ENCODE data around the gene LAPTM5.

LAPTM5 gene

GRCh38 chr1:30798389-30799232, 41.0 kb upstream of the LAPTM5 start:
- Histone ChIP-seq H3K79me2 (ENCODE audit: control insufficient read depth, insufficient read depth, low read length, poor library complexity) (no peaks in the 10 kb centered on the region), H4K91ac (ENCODE audit: low read depth, low read length) (no peak overlapping the region), H4K8ac (ENCODE audit: low read depth, low read length) (no peak overlapping the region), H3K27me3 (ENCODE audit: insufficient read depth, low read length) (no peaks in the 10 kb centered on the region), H3K4me1 (ENCODE audit: control insufficient read depth in 1 of 2, insufficient read depth in 2 of 2, low read length in 2 of 2) (peaks cover 10% of the 10 kb centered on the region in 2 experiments), H3K23ac (ENCODE audit: low read length) (no peak overlapping the region), H3K27ac (ENCODE audit: low read depth, low read length) (no peak overlapping the region), H3K18ac (ENCODE audit: low read length) (no peak overlapping the region), H3K79me1 (ENCODE audit: low read length) (peaks cover 5% of the 10 kb centered on the region), H4K12ac (ENCODE audit: low read depth, low read length) (no peak overlapping the region), H3K4me2 (ENCODE audit: low read length) (no peak overlapping the region), H3K9ac (ENCODE audit: low read length) (no peak overlapping the region), H2AFZ (ENCODE audit: insufficient read depth, low read length, poor library complexity) (no peak overlapping the region), H2AK5ac (ENCODE audit: low read length) (no peak overlapping the region), H3K14ac (ENCODE audit: low read length) (no peak overlapping the region), H2BK5ac (ENCODE audit: low read depth, low read length, poor library complexity) (no peak overlapping the region), H2BK120ac (ENCODE audit: insufficient read depth, low read length, poor library complexity) (no peak overlapping the region), H3K4ac (ENCODE audit: low read depth, low read length) (no peak overlapping the region), H3K36me3 (ENCODE audit: control insufficient read depth in 1 of 2, insufficient read depth in 2 of 2, low read length in 2 of 2) (no peaks in the 10 kb centered on the region), H3K4me3 (ENCODE audit: low read depth, low read length) (no peak overlapping the region), H2BK12ac (ENCODE audit: low read length) (no peak overlapping the region), H3K9me3 (ENCODE audit: insufficient read depth, low read depth, low read length) (peaks cover 2% of the 10 kb centered on the region)
- no CpG with 5 or more reads among the region's 9 CpGs for WGBS (ENCODE audit: extremely low coverage, insufficient coverage, insufficient read length)
- DNase-seq: no peak

DNA sequence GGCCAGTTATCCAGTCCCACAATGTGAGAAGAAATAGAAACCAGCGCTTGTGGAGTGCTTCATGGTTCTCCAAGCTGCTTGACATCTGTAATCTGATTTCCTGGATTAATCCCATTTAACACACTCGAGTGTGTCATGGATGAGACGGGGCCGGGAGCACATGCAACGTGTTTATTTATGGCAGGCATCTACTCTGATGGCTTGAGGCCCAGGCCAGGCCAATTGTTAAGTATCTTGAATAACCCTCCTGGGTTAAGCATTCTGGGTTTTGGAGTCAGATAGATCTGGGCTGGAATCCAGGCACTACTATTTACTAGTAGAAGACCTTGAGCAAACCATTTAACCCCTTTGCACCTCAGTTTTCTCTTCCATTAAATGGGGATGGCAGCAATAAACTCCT, 37.5 kb upstream of the LAPTM5 start:
- no peak overlapping the region for H4K91ac ChIP-seq (ENCODE audit: low read depth, low read length)
- no peak overlapping the region for H3K4ac ChIP-seq (ENCODE audit: low read depth, low read length)
- no peaks in the 10 kb centered on the region for H3K79me2 ChIP-seq (ENCODE audit: control insufficient read depth, insufficient read depth, low read length, poor library complexity)
- no peak overlapping the region for H2AK5ac ChIP-seq (ENCODE audit: low read length)
- no peak overlapping the region for H2AFZ ChIP-seq (ENCODE audit: insufficient read depth, low read length, poor library complexity)
- H3K27me3 ChIP-seq (ENCODE audit: insufficient read depth, low read length): no peaks in the 10 kb centered on the region
- H2BK120ac ChIP-seq (ENCODE audit: insufficient read depth, low read length, poor library complexity): no peak overlapping the region
- H3K27ac ChIP-seq (ENCODE audit: low read depth, low read length): no peak overlapping the region
- H2BK12ac ChIP-seq (ENCODE audit: low read length): no peak overlapping the region
- H3K4me3 ChIP-seq (ENCODE audit: low read depth, low read length): no peak overlapping the region
- no peak overlapping the region for H3K18ac ChIP-seq (ENCODE audit: low read length)
- H3K9ac ChIP-seq (ENCODE audit: low read length): no peak overlapping the region
- H4K8ac ChIP-seq (ENCODE audit: low read depth, low read length): no peak overlapping the region
- H3K14ac ChIP-seq (ENCODE audit: low read length): no peak overlapping the region
- H3K4me1 ChIP-seq (ENCODE audit: control insufficient read depth in 1 of 2, insufficient read depth in 2 of 2, low read length in 2 of 2): peaks cover 0 to 3% of the 10 kb centered on the region in 2 experiments
- no peak overlapping the region for H3K23ac ChIP-seq (ENCODE audit: low read length)
- no peaks in the 10 kb centered on the region for H3K36me3 ChIP-seq (ENCODE audit: control insufficient read depth in 1 of 2, insufficient read depth in 2 of 2, low read length in 2 of 2)
- no peak overlapping the region for H3K4me2 ChIP-seq (ENCODE audit: low read length)
- no peaks in the 10 kb centered on the region for H3K79me1 ChIP-seq (ENCODE audit: low read length)
- no peaks in the 10 kb centered on the region for H3K9me3 ChIP-seq (ENCODE audit: insufficient read depth, low read depth, low read length)
- WGBS (ENCODE audit: extremely low coverage, insufficient coverage, insufficient read length): no CpG with 5 or more reads among the region's 5 CpGs
- H4K12ac ChIP-seq (ENCODE audit: low read depth, low read length): no peak overlapping the region
- no peak for DNase-seq
- no peak overlapping the region for H2BK5ac ChIP-seq (ENCODE audit: low read depth, low read length, poor library complexity)

GRCh38 chr1:30794260-30794659, 36.7 kb upstream of the LAPTM5 start:
- Histone ChIP-seq H4K8ac (ENCODE audit: low read depth, low read length) (no peak overlapping the region), H3K79me2 (ENCODE audit: control insufficient read depth, insufficient read depth, low read length, poor library complexity) (no peaks in the 10 kb centered on the region), H3K27me3 (ENCODE audit: insufficient read depth, low read length) (no peaks in the 10 kb centered on the region), H3K18ac (ENCODE audit: low read length) (no peak overlapping the region), H3K4me1 (ENCODE audit: control insufficient read depth in 1 of 2, insufficient read depth in 2 of 2, low read length in 2 of 2) (peaks cover 0 to 3% of the 10 kb centered on the region in 2 experiments), H3K4ac (ENCODE audit: low read depth, low read length) (no peak overlapping the region), H2BK120ac (ENCODE audit: insufficient read depth, low read length, poor library complexity) (no peak overlapping the region), H3K23ac (ENCODE audit: low read length) (no peak overlapping the region), H3K9ac (ENCODE audit: low read length) (no peak overlapping the region), H2AFZ (ENCODE audit: insufficient read depth, low read length, poor library complexity) (no peak overlapping the region), H2AK5ac (ENCODE audit: low read length) (no peak overlapping the region), H4K12ac (ENCODE audit: low read depth, low read length) (no peak overlapping the region), H3K9me3 (ENCODE audit: insufficient read depth, low read depth, low read length) (no peaks in the 10 kb centered on the region), H3K27ac (ENCODE audit: low read depth, low read length) (no peak overlapping the region), H4K91ac (ENCODE audit: low read depth, low read length) (no peak overlapping the region), H3K14ac (ENCODE audit: low read length) (no peak overlapping the region), H3K36me3 (ENCODE audit: control insufficient read depth in 1 of 2, insufficient read depth in 2 of 2, low read length in 2 of 2) (no peaks in the 10 kb centered on the region), H3K4me2 (ENCODE audit: low read length) (no peak overlapping the region), H3K79me1 (ENCODE audit: low read length) (no peaks in the 10 kb centered on the region), H2BK12ac (ENCODE audit: low read length) (no peak overlapping the region), H3K4me3 (ENCODE audit: low read depth, low read length) (no peak overlapping the region), H2BK5ac (ENCODE audit: low read depth, low read length, poor library complexity) (no peak overlapping the region)
- no CpG with 5 or more reads among the region's 4 CpGs for WGBS (ENCODE audit: extremely low coverage, insufficient coverage, insufficient read length)
- DNase-seq: no peak

- H3K79me2 ChIP-seq (ENCODE audit: control insufficient read depth, insufficient read depth, low read length, poor library complexity): no peaks in the 10 kb centered on the region
- no peak overlapping the region for H2BK120ac ChIP-seq (ENCODE audit: insufficient read depth, low read length, poor library complexity)
- no peak overlapping the region for H3K14ac ChIP-seq (ENCODE audit: low read length)
- no peak overlapping the region for H3K4ac ChIP-seq (ENCODE audit: low read depth, low read length)
- H3K27ac ChIP-seq (ENCODE audit: low read depth, low read length): no peak overlapping the region
- H2AK5ac ChIP-seq (ENCODE audit: low read length): no peak overlapping the region
- no peak overlapping the region for H4K12ac ChIP-seq (ENCODE audit: low read depth, low read length)
- no peak overlapping the region for H2BK5ac ChIP-seq (ENCODE audit: low read depth, low read length, poor library complexity)
- H4K91ac ChIP-seq (ENCODE audit: low read depth, low read length): no peak overlapping the region
- H3K36me3 ChIP-seq (ENCODE audit: control insufficient read depth in 1 of 2, insufficient read depth in 2 of 2, low read length in 2 of 2): no peaks in the 10 kb centered on the region
- no peaks in the 10 kb centered on the region for H3K79me1 ChIP-seq (ENCODE audit: low read length)
- no peak overlapping the region for H3K4me2 ChIP-seq (ENCODE audit: low read length)
- no peaks in the 10 kb centered on the region for H3K9me3 ChIP-seq (ENCODE audit: insufficient read depth, low read depth, low read length)
- no peak for DNase-seq
- no peak overlapping the region for H2BK12ac ChIP-seq (ENCODE audit: low read length)
- H2AFZ ChIP-seq (ENCODE audit: insufficient read depth, low read length, poor library complexity): no peak overlapping the region
- H4K8ac ChIP-seq (ENCODE audit: low read depth, low read length): no peak overlapping the region
- no peak overlapping the region for H3K9ac ChIP-seq (ENCODE audit: low read length)
- no peak overlapping the region for H3K18ac ChIP-seq (ENCODE audit: low read length)
- WGBS (ENCODE audit: extremely low coverage, insufficient coverage, insufficient read length): no CpG with 5 or more reads among the region's 16 CpGs
- H3K27me3 ChIP-seq (ENCODE audit: insufficient read depth, low read length): no peaks in the 10 kb centered on the region
- no peaks in the 10 kb centered on the region for H3K4me1 ChIP-seq (ENCODE audit: control insufficient read depth in 1 of 2, insufficient read depth in 2 of 2, low read length in 2 of 2)
- H3K4me3 ChIP-seq (ENCODE audit: low read depth, low read length): no peak overlapping the region
- H3K23ac ChIP-seq (ENCODE audit: low read length): no peak overlapping the region
Measured at GRCh38 chr1:30793209-30793608, 35.6 kb upstream of the LAPTM5 start.
